ENCODE results near the gene CEP112.

Gene CEP112

GRCh38 chr17:66043419-66043818 is 148.5 kb downstream of the CEP112 start:
- TF ChIP-seq EZH2phosphoT487 (conservative IDR thresholded peaks at IDR 0.05; ENCODE audit: low read length) = no peak
- TF ChIP-seq CTCF (IDR thresholded peaks at IDR 0.05; ENCODE audit: insufficient read depth, low read length, poor library complexity, severe bottlenecking) = no peak
- no peak overlapping the region for H3K9ac ChIP-seq (ENCODE audit: low read length)
- H3K4me2 ChIP-seq (ENCODE audit: low read depth, low read length, poor library complexity, severe bottlenecking) = no peak overlapping the region
- H3K4me3 ChIP-seq (ENCODE audit: insufficient read depth, low read length, poor library complexity, severe bottlenecking) = no peak overlapping the region
- H3K36me3 ChIP-seq (ENCODE audit: low read length) = no peaks in the 10 kb centered on the region
- no peak overlapping the region for H3K27ac ChIP-seq (ENCODE audit: low read depth, low read length)
- H3F3A ChIP-seq (ENCODE audit: insufficient read depth) = no peaks in the 10 kb centered on the region
- no peaks in the 10 kb centered on the region for H3K9me3 ChIP-seq (ENCODE audit: insufficient read depth, low read length)
- H2AFZ ChIP-seq (ENCODE audit: low read depth, low read length, severe bottlenecking) = no peak overlapping the region
- H3K79me2 ChIP-seq (ENCODE audit: insufficient read depth, low read length) = no peaks in the 10 kb centered on the region
- H3K27me3 ChIP-seq (ENCODE audit: low read length) = no peaks in the 10 kb centered on the region
- no peaks in the 10 kb centered on the region for H4K20me1 ChIP-seq (ENCODE audit: low read depth, low read length)
- H3K9me2 ChIP-seq (replicated peaks; ENCODE audit: insufficient read depth, low read length) = no peaks in the 10 kb centered on the region

- no peaks in the 10 kb centered on the region for H3F3A ChIP-seq (ENCODE audit: insufficient read depth)
- no peak for TF ChIP-seq EZH2phosphoT487 (conservative IDR thresholded peaks at IDR 0.05; ENCODE audit: low read length)
- TF ChIP-seq CTCF (IDR thresholded peaks at IDR 0.05; ENCODE audit: insufficient read depth, low read length, poor library complexity, severe bottlenecking) = no peak
- H3K9ac ChIP-seq (ENCODE audit: low read length) = no peak overlapping the region
- H3K27me3 ChIP-seq (ENCODE audit: low read length) = no peaks in the 10 kb centered on the region
- H3K9me3 ChIP-seq (ENCODE audit: insufficient read depth, low read length) = no peaks in the 10 kb centered on the region
- no peaks in the 10 kb centered on the region for H3K79me2 ChIP-seq (ENCODE audit: insufficient read depth, low read length)
- no peak overlapping the region for H3K4me2 ChIP-seq (ENCODE audit: low read depth, low read length, poor library complexity, severe bottlenecking)
- H3K4me3 ChIP-seq (ENCODE audit: insufficient read depth, low read length, poor library complexity, severe bottlenecking) = no peak overlapping the region
- no peaks in the 10 kb centered on the region for H4K20me1 ChIP-seq (ENCODE audit: low read depth, low read length)
- H2AFZ ChIP-seq (ENCODE audit: low read depth, low read length, severe bottlenecking) = no peak overlapping the region
- H3K36me3 ChIP-seq (ENCODE audit: low read length) = no peaks in the 10 kb centered on the region
- no peak overlapping the region for H3K27ac ChIP-seq (ENCODE audit: low read depth, low read length)
- H3K9me2 ChIP-seq (replicated peaks; ENCODE audit: insufficient read depth, low read length) = no peaks in the 10 kb centered on the region
Measured at GRCh38 chr17:66040402-66040801, 151.5 kb downstream of the CEP112 start.

GRCh38 chr17:66038125-66038524 is 153.8 kb downstream of the CEP112 start:
- Histone ChIP-seq H3K9me3 (ENCODE audit: insufficient read depth, low read length) (no peaks in the 10 kb centered on the region), H3K27ac (ENCODE audit: low read depth, low read length) (no peak overlapping the region), H3K9me2 (replicated peaks; ENCODE audit: insufficient read depth, low read length) (no peaks in the 10 kb centered on the region), H4K20me1 (ENCODE audit: low read depth, low read length) (no peaks in the 10 kb centered on the region), H3K79me2 (ENCODE audit: insufficient read depth, low read length) (no peaks in the 10 kb centered on the region), H3K36me3 (ENCODE audit: low read length) (no peaks in the 10 kb centered on the region), H3K9ac (ENCODE audit: low read length) (no peak overlapping the region), H3K4me2 (ENCODE audit: low read depth, low read length, poor library complexity, severe bottlenecking) (no peak overlapping the region), H3K4me3 (ENCODE audit: insufficient read depth, low read length, poor library complexity, severe bottlenecking) (no peak overlapping the region), H2AFZ (ENCODE audit: low read depth, low read length, severe bottlenecking) (no peak overlapping the region), H3F3A (ENCODE audit: insufficient read depth) (no peaks in the 10 kb centered on the region), H3K27me3 (ENCODE audit: low read length) (no peaks in the 10 kb centered on the region)
- TF ChIP-seq EZH2phosphoT487 (conservative IDR thresholded peaks at IDR 0.05; ENCODE audit: low read length) (no peak), CTCF (IDR thresholded peaks at IDR 0.05; ENCODE audit: insufficient read depth, low read length, poor library complexity, severe bottlenecking) (no peak)

Data from SU-DHL-6 (cell line).